Mesothelial cell of epicardium (in vitro differentiated cells): Measurements from ENCODE around the gene MAD1L1. TPM values are rescaled to one million over a fixed set of nuclear protein-coding genes. Genes with fewer than 3 reads are reported as not detected.

Experiments used
- DNase-seq, 2 experiments: peaks; one replicate each; pipeline ENCODE4 v3.0.0; 2021; ENCODE audit warnings: low spot score in 2 of 2; ENCODE audit not compliant: unreplicated experiment in 2 of 2
- H3K27ac Mint-ChIP-seq: 2 replicates; pipeline ENCODE4 v1.8.0; 2021; ENCODE audit warnings: mixed read lengths
- H3K27me3 Mint-ChIP-seq: 2 replicates; pipeline ENCODE4 v1.8.0; 2021; ENCODE audit warnings: low read depth, mixed read lengths
- H3K36me3 Mint-ChIP-seq: 2 replicates; pipeline ENCODE4 v1.8.0; 2021; ENCODE audit warnings: mixed read lengths
- H3K4me1 Mint-ChIP-seq: 2 replicates; pipeline ENCODE4 v1.8.0; 2021; ENCODE audit warnings: mixed read lengths
- H3K4me3 Mint-ChIP-seq: 2 replicates; pipeline ENCODE4 v1.8.0; 2021; ENCODE audit warnings: mild to moderate bottlenecking, moderate library complexity, mixed read lengths
- H3K9me3 Mint-ChIP-seq: 2 replicates; pipeline ENCODE4 v1.8.0; 2021; ENCODE audit warnings: mixed read lengths
- CTCF ChIP-seq: fragments of 200-600 bp; sonication (generic); IDR thresholded peaks from one replicate; pipeline ENCODE4 v1.5.0; 2021; ENCODE audit warnings: antibody characterized with exemption; ENCODE audit not compliant: unreplicated experiment
- total RNA-seq: library from RNA; stranded (reverse); gene quantifications from 3 replicates; pipeline ENCODE4 v1.2.1, GENCODE V29; 2021

MAD1L1 gene
- total RNA-seq, 1 donor from 2014 or later: 45.0 TPM

GRCh38 chr7:1989049-1989860, 243.5 kb downstream of the MAD1L1 start:
- H3K9me3 Mint-ChIP-seq: no peaks in the 10 kb centered on the region
- no peak for TF ChIP-seq CTCF
- no peak for DNase-seq
- no peaks in the 10 kb centered on the region for H3K27me3 Mint-ChIP-seq
- H3K27ac Mint-ChIP-seq: no peak overlapping the region
- H3K36me3 Mint-ChIP-seq: peaks cover 8% of the 10 kb centered on the region
- no peaks in the 10 kb centered on the region for H3K4me1 Mint-ChIP-seq
- H3K4me3 Mint-ChIP-seq: no peak overlapping the region

GRCh38 chr7:1988533-1988930, 244.2 kb downstream of the MAD1L1 start:
- no peak for DNase-seq
- Mint-ChIP-seq H3K4me3 (no peak overlapping the region), H3K4me1 (no peaks in the 10 kb centered on the region), H3K27me3 (no peaks in the 10 kb centered on the region), H3K27ac (no peak overlapping the region), H3K36me3 (peaks cover 8% of the 10 kb centered on the region), H3K9me3 (no peaks in the 10 kb centered on the region)
- TF ChIP-seq CTCF: no peak

- Mint-ChIP-seq H3K27me3 (no peaks in the 10 kb centered on the region), H3K4me3 (no peak overlapping the region), H3K4me1 (no peaks in the 10 kb centered on the region), H3K9me3 (no peaks in the 10 kb centered on the region), H3K36me3 (peaks cover 8% of the 10 kb centered on the region), H3K27ac (no peak overlapping the region)
- no peak for DNase-seq
- TF ChIP-seq CTCF: no peak
These were observed 244.9 kb downstream of the MAD1L1 start for GRCh38 chr7:1987591-1988532.

GRCh38 chr7:1987084-1987535, 245.6 kb downstream of the MAD1L1 start:
- H3K4me3 Mint-ChIP-seq: no peak overlapping the region
- no peaks in the 10 kb centered on the region for H3K27me3 Mint-ChIP-seq
- H3K4me1 Mint-ChIP-seq: no peaks in the 10 kb centered on the region
- H3K9me3 Mint-ChIP-seq: no peaks in the 10 kb centered on the region
- no peak for DNase-seq
- no peak overlapping the region for H3K27ac Mint-ChIP-seq
- TF ChIP-seq CTCF: no peak
- H3K36me3 Mint-ChIP-seq: peaks cover 8% of the 10 kb centered on the region

- Mint-ChIP-seq H3K4me3 (no peak overlapping the region), H3K36me3 (peaks cover 8% of the 10 kb centered on the region), H3K4me1 (no peaks in the 10 kb centered on the region), H3K27ac (no peak overlapping the region), H3K9me3 (no peaks in the 10 kb centered on the region), H3K27me3 (no peaks in the 10 kb centered on the region)
- DNase-seq: no peak
- TF ChIP-seq CTCF: no peak
These were observed 246.2 kb downstream of the MAD1L1 start for GRCh38 chr7:1986366-1987083.
